Urothelium cell line (cell line): ENCODE results near the gene DLD.
"Not testable (repeated sequence)": the region's sequence is repeated elsewhere in the genome, so short reads cannot be mapped to it uniquely, and the experiment has no call there.

Experiments used
- DNase-seq: peaks from one replicate; pipeline ENCODE4 v3.0.0; 2011; ENCODE audit warnings: low spot score, mixed read lengths
- FAIRE-seq: peaks from 2 replicates; lab custom pipeline; 2011; peaks lifted over from hg19 to GRCh38; lab: Jason Lieb, UNC

Gene DLD, protein sequence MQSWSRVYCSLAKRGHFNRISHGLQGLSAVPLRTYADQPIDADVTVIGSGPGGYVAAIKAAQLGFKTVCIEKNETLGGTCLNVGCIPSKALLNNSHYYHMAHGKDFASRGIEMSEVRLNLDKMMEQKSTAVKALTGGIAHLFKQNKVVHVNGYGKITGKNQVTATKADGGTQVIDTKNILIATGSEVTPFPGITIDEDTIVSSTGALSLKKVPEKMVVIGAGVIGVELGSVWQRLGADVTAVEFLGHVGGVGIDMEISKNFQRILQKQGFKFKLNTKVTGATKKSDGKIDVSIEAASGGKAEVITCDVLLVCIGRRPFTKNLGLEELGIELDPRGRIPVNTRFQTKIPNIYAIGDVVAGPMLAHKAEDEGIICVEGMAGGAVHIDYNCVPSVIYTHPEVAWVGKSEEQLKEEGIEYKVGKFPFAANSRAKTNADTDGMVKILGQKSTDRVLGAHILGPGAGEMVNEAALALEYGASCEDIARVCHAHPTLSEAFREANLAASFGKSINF

DNA sequence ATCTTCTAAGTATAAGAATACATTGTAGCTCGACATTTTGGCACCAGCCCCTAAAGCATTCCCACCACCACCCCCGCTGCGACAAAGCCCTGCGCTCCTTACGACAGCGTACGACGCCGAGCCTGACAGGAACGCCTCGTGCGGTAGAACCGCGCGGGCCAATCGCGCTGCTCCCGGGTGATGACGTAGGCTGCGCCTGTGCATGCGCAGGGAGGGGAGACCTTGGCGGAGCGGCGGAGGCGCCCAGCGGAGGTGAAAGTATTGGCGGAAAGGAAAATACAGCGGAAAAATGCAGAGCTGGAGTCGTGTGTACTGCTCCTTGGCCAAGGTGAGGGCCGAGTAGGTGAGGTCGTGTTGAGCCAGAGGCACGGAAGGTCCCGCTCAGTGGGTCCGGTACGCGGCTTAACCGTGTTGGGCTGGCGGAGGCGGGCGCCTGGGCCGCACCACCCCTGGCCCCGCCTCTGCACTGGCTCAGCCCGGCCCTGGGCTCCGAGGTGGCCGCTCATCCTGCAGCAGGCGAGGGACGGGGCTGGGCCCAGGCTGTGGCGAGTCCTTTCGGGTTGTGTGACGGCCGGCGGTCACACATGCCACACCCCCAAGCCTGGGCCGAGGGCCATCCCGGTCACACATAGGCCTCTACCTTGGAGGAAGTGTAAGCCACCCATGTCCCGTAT lies at the start of gene DLD:
Gene DLD, plus strand, starts transcription at position 222 of the 674 bp plus-strand sequence. Its CDS starts 68 bp downstream, at position 290.
- DNase-seq (peak; percentile 98), FAIRE-seq (peak; percentile 94)

- FAIRE-seq: no peak
These were observed 48.8 kb upstream of the DLD start for GRCh38 chr7:107842213-107842612.

GRCh38 chr7:107843184-107843583 lies 47.8 kb upstream of the DLD start:
- DNase-seq: no peak

More at GRCh38 chr7:107842213-107842612, 48.8 kb upstream of the DLD start:
- no peak for DNase-seq

GRCh38 chr7:107846324-107846723 lies 44.7 kb upstream of the DLD start:
- FAIRE-seq: no peak
- no peak for DNase-seq

More at GRCh38 chr7:107843184-107843583, 47.8 kb upstream of the DLD start:
- FAIRE-seq: peak; percentile 67

DNA sequence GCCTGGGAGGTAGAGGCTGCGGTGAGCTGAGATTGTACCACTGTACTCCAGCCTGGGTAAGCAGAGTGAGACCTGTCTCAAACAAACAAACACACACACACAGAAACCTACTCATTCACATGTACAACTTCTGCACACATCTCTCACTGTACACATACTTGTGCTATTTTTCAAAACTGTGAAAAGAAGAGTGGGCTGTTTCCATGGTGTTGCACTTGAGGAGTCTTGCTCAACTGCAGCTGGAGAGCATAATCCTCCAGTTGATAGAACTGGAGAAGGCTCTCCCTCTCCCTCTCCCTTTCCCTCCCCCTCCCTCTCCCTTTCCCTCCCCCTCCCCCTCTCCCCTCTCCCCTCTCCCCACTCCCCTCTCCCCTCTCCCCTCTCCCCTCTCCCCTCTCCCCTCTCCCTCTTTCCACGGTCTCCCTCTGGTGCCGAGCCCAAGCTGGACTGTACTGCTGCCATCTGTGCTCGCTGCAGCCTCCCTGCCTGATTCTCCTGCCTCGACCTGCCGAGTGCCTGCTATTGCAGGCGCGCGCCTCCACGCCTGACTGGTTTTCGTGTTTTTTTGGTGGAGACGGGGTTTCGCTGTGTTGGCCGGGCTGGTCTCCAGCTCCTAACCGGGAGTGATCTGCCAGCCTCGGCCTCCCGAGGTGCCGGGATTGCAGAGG lies 43.7 kb upstream of the DLD start:
- FAIRE-seq (peak; percentile 70), DNase-seq (no peak)

- DNase-seq, FAIRE-seq: not testable (repeated sequence)
These were observed 43.2 kb upstream of the DLD start for GRCh38 chr7:107847836-107848175.

- not testable (repeated sequence) for FAIRE-seq, DNase-seq
These were observed 42.8 kb upstream of the DLD start for GRCh38 chr7:107848211-107848610.

DNA sequence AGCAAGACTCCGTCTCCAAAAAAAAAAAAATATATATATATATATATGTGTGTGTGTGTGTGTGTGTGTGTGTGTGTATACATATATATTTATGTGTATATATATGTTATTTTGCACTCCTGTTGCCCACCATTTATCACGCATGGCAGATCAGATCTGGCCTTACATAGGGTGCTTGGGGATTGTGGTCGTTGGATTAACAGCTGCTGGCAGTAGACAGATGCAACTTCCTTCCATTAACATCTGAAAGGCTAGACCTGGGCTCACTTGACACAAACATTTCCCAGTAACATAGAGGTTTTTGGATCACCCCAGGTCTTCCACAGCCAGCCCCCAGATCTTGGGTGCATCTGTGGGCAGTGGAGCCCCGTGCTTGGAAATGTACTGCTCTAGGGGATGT lies 40.8 kb upstream of the DLD start:
- no peak for FAIRE-seq
- no peak for DNase-seq

DNA sequence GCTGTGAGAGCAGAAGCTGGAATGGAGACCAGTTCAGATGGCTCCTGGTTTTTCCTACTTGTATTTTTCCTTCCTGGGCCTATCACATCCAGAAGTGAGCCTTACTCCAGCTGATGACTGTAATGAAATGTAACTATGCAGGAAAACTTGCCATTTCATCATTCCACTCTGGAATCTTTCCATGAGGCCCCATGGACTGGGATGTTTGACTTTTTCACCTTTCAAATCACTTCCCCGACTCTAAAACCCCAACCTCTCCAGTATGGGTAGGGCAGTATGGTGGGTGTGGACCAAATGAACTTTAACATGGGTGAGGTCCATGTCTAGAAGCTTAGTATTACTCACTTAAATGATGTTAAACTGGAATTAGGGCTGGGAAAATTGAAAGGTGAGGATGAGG lies 40.3 kb upstream of the DLD start:
- no peak for FAIRE-seq
- DNase-seq: no peak

- DNase-seq: no peak
- FAIRE-seq: no peak
These were observed 36.5 kb upstream of the DLD start for GRCh38 chr7:107854454-107854853.

- no peak for FAIRE-seq
- DNase-seq: peak; percentile 43
These were observed 36.0 kb upstream of the DLD start for GRCh38 chr7:107854989-107855388.

GRCh38 chr7:107856806-107857540 lies 34.0 kb upstream of the DLD start:
- no peak for DNase-seq
- FAIRE-seq: no peak

- DNase-seq (no peak), FAIRE-seq (no peak)
These were observed 33.5 kb upstream of the DLD start for GRCh38 chr7:107857541-107857912.

DNA sequence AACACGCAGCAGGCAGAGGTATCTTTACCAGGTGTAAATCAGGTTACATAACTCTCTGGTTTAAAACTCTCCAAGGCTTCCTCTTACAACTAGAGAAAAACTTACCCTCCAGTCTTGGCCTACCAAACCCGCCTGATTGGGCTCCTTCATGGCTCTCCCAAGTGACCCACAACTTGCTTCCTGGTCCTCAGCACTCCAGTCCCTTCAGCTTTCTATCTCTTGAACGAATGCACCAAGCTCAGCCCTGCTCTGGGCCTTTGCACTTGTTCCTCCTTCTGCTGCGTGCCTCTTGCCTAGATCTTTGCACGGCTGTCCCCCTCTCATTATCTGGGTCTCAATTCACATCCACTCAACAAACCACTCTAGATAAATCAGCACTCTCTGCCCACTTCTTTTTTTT lies 32.7 kb upstream of the DLD start:
- FAIRE-seq: no peak
- no peak for DNase-seq

- no peak for FAIRE-seq
- DNase-seq: no peak
These were observed 30.6 kb upstream of the DLD start for GRCh38 chr7:107860279-107860961.

DNA sequence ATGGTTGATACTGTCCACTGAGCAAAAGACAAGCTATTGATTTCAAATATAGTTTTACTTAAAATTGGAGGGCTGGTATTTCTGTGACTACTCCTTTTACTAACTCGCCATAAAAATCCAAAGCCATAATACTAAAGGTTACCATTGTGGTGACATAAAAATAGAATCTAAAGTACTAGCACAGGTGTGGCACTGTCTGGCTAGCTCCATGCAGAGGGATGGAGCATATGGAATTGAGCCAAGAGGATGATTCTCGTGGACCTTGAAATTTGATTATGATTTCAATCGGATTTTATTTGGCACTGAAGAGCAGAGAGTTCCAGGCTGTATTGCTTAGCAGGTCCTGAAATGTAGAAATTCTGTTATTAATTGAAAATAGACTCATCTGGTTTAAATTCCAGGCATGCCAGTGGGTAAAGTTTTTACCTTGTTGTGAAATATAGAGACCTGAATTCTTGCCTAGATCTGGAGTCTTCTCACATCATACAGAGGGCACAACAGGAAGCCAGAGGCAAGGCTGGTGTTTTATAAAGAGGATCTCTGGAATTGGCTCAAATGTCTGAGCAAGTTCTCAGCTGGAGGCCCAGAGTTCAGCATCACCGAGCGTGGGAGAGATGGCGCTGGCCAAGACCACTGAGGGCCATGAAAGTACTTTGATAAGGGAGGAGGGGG lies 29.9 kb upstream of the DLD start:
- FAIRE-seq (no peak), DNase-seq (no peak)

- no peak for DNase-seq
- no peak for FAIRE-seq
These were observed 24.8 kb upstream of the DLD start for GRCh38 chr7:107865956-107866775.

GRCh38 chr7:107867858-107868466 lies 23.0 kb upstream of the DLD start:
- DNase-seq (no peak), FAIRE-seq (no peak)
